HL-60 (cell line): ENCODE measurements around the gene C2orf80.

Experiments used
- CTCF ChIP-seq: IDR thresholded peaks from one replicate; pipeline ENCODE4 v1.5.1; 2011; ENCODE audit warnings: low read length, control low read depth, inconsistent platforms; ENCODE audit not compliant: insufficient read depth
- POLR2AphosphoS5 ChIP-seq: IDR thresholded peaks from 2 replicates; pipeline ENCODE4 v1.6.1; 2012; ENCODE audit warnings: low read depth
- TF ChIP-seq, protein P1 (sequence below): IDR thresholded peaks from 2 replicates; pipeline ENCODE4 v1.6.1; 2012; ENCODE audit warnings: low read depth; ENCODE audit not compliant: insufficient replicate concordance

GRCh38 chr2:208164951-208165755 is 24.7 kb downstream of the C2orf80 start:
- no peak for TF ChIP-seq CTCF
- no peak for TF ChIP-seq POLR2AphosphoS5
- TF ChIP-seq, protein P1, sequence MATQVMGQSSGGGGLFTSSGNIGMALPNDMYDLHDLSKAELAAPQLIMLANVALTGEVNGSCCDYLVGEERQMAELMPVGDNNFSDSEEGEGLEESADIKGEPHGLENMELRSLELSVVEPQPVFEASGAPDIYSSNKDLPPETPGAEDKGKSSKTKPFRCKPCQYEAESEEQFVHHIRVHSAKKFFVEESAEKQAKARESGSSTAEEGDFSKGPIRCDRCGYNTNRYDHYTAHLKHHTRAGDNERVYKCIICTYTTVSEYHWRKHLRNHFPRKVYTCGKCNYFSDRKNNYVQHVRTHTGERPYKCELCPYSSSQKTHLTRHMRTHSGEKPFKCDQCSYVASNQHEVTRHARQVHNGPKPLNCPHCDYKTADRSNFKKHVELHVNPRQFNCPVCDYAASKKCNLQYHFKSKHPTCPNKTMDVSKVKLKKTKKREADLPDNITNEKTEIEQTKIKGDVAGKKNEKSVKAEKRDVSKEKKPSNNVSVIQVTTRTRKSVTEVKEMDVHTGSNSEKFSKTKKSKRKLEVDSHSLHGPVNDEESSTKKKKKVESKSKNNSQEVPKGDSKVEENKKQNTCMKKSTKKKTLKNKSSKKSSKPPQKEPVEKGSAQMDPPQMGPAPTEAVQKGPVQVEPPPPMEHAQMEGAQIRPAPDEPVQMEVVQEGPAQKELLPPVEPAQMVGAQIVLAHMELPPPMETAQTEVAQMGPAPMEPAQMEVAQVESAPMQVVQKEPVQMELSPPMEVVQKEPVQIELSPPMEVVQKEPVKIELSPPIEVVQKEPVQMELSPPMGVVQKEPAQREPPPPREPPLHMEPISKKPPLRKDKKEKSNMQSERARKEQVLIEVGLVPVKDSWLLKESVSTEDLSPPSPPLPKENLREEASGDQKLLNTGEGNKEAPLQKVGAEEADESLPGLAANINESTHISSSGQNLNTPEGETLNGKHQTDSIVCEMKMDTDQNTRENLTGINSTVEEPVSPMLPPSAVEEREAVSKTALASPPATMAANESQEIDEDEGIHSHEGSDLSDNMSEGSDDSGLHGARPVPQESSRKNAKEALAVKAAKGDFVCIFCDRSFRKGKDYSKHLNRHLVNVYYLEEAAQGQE, result no peak
